ENCODE results near the gene ZNF516. TPM values are rescaled to one million over a fixed set of nuclear protein-coding genes. Genes with fewer than 3 reads are reported as not detected.
A peak's percentile ranks its signal among the peaks of the same experiment; 100 is the strongest.

The ZNF516 gene
- total and polyA plus RNA-seq, 2 experiments from 2014 or later, result 18.2 to 29.2 TPM

DNA sequence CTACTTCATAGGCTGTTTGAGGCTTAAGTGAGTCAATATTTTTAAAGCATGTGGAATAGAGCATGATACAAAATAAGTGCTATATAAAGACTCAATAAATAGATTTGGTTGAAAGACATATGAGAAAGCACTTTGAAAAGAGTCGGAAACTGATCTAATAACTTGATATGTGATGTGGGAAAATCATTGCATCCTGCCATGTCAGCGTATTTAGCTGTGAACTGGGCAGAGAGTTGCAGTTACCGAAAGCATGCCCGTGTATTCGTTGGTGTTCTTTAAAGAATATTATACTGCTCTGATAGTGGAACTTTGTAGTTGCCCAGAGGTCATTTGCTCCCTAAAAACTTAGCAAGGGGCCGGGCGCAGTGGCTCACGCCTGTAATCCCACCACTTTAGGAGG is 37.8 kb upstream of the ZNF516 start:
- Histone ChIP-seq H3K36me3 (replicated peaks; ENCODE audit: insufficient read depth, low read depth) (no peaks in the 10 kb centered on the region), H3K27me3 (no peaks in the 10 kb centered on the region), H3K79me2 (no peaks in the 10 kb centered on the region), H3K9me3 (ENCODE audit: low read depth) (no peaks in the 10 kb centered on the region), H3K4me3 (no peak overlapping the region), H3K4me2 (no peak overlapping the region), H3K9me2 (replicated peaks; ENCODE audit: insufficient read depth) (no peaks in the 10 kb centered on the region), H2AFZ (no peak overlapping the region), H3K4me1 (ENCODE audit: insufficient read depth) (peaks cover 9% of the 10 kb centered on the region), H4K20me1 (ENCODE audit: insufficient read depth, poor library complexity, severe bottlenecking) (no peaks in the 10 kb centered on the region), H3K27ac (no peak overlapping the region)
- no peak for DNase-seq (ENCODE audit: low spot score)
- 95% methylated on average over 8 of the region's 8 CpGs for WGBS (ENCODE audit: low lambda C conversion rate, missing lambda C conversion rate)
- TF ChIP-seq, protein P1, sequence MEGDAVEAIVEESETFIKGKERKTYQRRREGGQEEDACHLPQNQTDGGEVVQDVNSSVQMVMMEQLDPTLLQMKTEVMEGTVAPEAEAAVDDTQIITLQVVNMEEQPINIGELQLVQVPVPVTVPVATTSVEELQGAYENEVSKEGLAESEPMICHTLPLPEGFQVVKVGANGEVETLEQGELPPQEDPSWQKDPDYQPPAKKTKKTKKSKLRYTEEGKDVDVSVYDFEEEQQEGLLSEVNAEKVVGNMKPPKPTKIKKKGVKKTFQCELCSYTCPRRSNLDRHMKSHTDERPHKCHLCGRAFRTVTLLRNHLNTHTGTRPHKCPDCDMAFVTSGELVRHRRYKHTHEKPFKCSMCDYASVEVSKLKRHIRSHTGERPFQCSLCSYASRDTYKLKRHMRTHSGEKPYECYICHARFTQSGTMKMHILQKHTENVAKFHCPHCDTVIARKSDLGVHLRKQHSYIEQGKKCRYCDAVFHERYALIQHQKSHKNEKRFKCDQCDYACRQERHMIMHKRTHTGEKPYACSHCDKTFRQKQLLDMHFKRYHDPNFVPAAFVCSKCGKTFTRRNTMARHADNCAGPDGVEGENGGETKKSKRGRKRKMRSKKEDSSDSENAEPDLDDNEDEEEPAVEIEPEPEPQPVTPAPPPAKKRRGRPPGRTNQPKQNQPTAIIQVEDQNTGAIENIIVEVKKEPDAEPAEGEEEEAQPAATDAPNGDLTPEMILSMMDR (IDR thresholded peaks at IDR 0.05; ENCODE audit: poor library complexity), result no peak
- TF ChIP-seq EZH2phosphoT487 (IDR thresholded peaks at IDR 0.05; ENCODE audit: low read depth, severe bottlenecking, unreplicated experiment) (no peak), EZH2 (IDR thresholded peaks at IDR 0.05; ENCODE audit: borderline replicate concordance) (no peak)

DNA sequence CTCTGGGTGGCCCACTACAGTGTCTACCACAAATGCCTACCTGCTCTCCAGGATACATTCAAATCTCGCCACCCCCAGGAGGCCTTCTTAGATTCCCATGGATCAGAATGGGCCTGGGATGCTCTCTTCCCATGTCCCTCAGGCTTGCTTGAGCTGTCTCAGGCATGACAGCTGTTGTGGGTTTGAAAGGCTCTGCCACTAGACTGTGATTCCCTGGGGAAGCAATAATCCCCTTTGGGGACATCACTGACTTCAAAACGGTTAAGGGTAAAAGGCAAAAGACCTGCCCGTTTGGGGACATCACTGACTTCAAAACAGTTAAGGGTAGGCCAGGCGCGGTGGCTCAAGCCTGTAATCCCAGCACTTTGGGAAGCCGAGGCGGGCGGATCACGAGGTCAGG is 35.8 kb upstream of the ZNF516 start:
- no peak overlapping the region for H3K4me2 ChIP-seq
- H3K4me3 ChIP-seq, result no peak overlapping the region
- H3K4me1 ChIP-seq (ENCODE audit: insufficient read depth), result peaks cover 6% of the 10 kb centered on the region
- DNase-seq (ENCODE audit: low spot score), result no peak
- H3K9me3 ChIP-seq (ENCODE audit: low read depth), result no peaks in the 10 kb centered on the region
- no peaks in the 10 kb centered on the region for H3K36me3 ChIP-seq (replicated peaks; ENCODE audit: insufficient read depth, low read depth)
- H3K27ac ChIP-seq, result no peak overlapping the region
- WGBS (ENCODE audit: low lambda C conversion rate, missing lambda C conversion rate), result 98% methylated on average over 9 of the region's 9 CpGs
- H4K20me1 ChIP-seq (ENCODE audit: insufficient read depth, poor library complexity, severe bottlenecking), result no peaks in the 10 kb centered on the region
- no peaks in the 10 kb centered on the region for H3K79me2 ChIP-seq
- TF ChIP-seq, protein P1 (IDR thresholded peaks at IDR 0.05; ENCODE audit: poor library complexity), result no peak
- TF ChIP-seq EZH2 (IDR thresholded peaks at IDR 0.05; ENCODE audit: borderline replicate concordance) (no peak), EZH2phosphoT487 (IDR thresholded peaks at IDR 0.05; ENCODE audit: low read depth, severe bottlenecking, unreplicated experiment) (no peak)
- no peaks in the 10 kb centered on the region for H3K9me2 ChIP-seq (replicated peaks; ENCODE audit: insufficient read depth)
- no peak overlapping the region for H2AFZ ChIP-seq
- no peaks in the 10 kb centered on the region for H3K27me3 ChIP-seq

DNA sequence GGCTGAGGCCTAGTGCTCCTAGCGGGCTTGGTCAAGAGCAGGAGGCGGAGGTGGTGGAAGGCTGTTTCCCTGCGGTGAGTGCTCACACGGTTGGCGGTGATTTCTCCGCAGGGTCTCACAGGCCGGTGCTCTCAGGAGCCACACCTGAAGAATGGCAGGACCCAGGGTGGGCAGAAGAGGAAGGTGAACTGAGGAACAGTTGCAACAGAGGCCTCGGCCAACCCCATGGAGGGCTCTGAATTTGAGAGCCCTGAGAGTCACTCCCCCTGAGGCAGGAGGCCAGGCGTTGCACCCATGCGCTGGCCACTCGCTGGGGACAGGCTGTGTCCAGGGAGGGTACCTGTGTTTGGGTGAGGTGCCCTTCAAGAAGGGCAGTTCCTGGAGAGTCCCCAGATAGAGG is 35.3 kb upstream of the ZNF516 start:
- Histone ChIP-seq H4K20me1 (ENCODE audit: insufficient read depth, poor library complexity, severe bottlenecking) (no peaks in the 10 kb centered on the region), H3K4me3 (no peak overlapping the region), H3K4me1 (ENCODE audit: insufficient read depth) (peaks cover 6% of the 10 kb centered on the region), H3K79me2 (no peaks in the 10 kb centered on the region), H3K4me2 (no peak overlapping the region), H2AFZ (no peak overlapping the region), H3K9me2 (replicated peaks; ENCODE audit: insufficient read depth) (no peaks in the 10 kb centered on the region), H3K36me3 (replicated peaks; ENCODE audit: insufficient read depth, low read depth) (no peaks in the 10 kb centered on the region), H3K27me3 (no peaks in the 10 kb centered on the region), H3K9me3 (ENCODE audit: low read depth) (no peaks in the 10 kb centered on the region), H3K27ac (no peak overlapping the region)
- WGBS (ENCODE audit: low lambda C conversion rate, missing lambda C conversion rate), result 97% methylated on average over 11 of the region's 11 CpGs
- DNase-seq (ENCODE audit: low spot score), result no peak
- TF ChIP-seq, protein P1 (IDR thresholded peaks at IDR 0.05; ENCODE audit: poor library complexity), result no peak
- TF ChIP-seq EZH2 (IDR thresholded peaks at IDR 0.05; ENCODE audit: borderline replicate concordance), result no peak
- TF ChIP-seq EZH2phosphoT487 (IDR thresholded peaks at IDR 0.05; ENCODE audit: low read depth, severe bottlenecking, unreplicated experiment), result no peak

DNA sequence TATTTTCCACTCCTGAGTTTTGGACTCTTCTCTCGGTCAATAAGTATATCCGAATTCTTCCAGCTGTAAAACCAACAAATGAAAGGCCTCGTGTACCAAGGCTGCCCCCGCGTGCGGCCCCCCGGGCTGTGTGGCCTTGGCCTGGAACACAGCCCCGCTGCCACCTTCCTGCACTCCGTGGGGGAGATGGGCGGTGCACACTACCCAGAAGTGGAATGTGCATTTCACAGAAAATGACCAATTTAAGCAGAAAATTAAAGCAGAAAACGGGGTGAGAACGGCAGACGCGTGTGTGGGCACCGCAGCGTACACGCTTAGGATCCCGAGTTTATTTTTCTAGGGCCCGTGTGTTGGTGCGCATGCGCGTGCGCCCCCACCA is 34.4 kb upstream of the ZNF516 start:
- Histone ChIP-seq H3K9me3 (ENCODE audit: low read depth) (no peaks in the 10 kb centered on the region), H3K4me2 (peak overlapping the region; percentile 79), H4K20me1 (ENCODE audit: insufficient read depth, poor library complexity, severe bottlenecking) (no peaks in the 10 kb centered on the region), H3K36me3 (replicated peaks; ENCODE audit: insufficient read depth, low read depth) (no peaks in the 10 kb centered on the region), H3K4me1 (ENCODE audit: insufficient read depth) (peaks cover 6% of the 10 kb centered on the region), H3K4me3 (peak overlapping the region; percentile 15), H3K27me3 (no peaks in the 10 kb centered on the region), H2AFZ (peak overlapping the region; percentile 55), H3K9me2 (replicated peaks; ENCODE audit: insufficient read depth) (no peaks in the 10 kb centered on the region), H3K27ac (peak overlapping the region; percentile 78), H3K79me2 (no peaks in the 10 kb centered on the region)
- TF ChIP-seq EZH2phosphoT487 (IDR thresholded peaks at IDR 0.05; ENCODE audit: low read depth, severe bottlenecking, unreplicated experiment), result no peak
- no peak for TF ChIP-seq EZH2 (IDR thresholded peaks at IDR 0.05; ENCODE audit: borderline replicate concordance)
- TF ChIP-seq, protein P1 (IDR thresholded peaks at IDR 0.05; ENCODE audit: poor library complexity), result no peak
- DNase-seq (ENCODE audit: low spot score), result no peak
- 91% methylated on average over 23 of the region's 23 CpGs for WGBS (ENCODE audit: low lambda C conversion rate, missing lambda C conversion rate)

Measured in hepatocyte (in vitro differentiated cells).